ENCODE results near the gene ZNHIT2. TPM values are rescaled to one million over a fixed set of nuclear protein-coding genes. Genes with fewer than 3 reads are reported as not detected.

The ZNHIT2 gene
- total and polyA plus RNA-seq, 2 of the 13 experiments (the other 11 are each of a cell fraction or from before 2014, with no cell fraction given): 1.1 to 6.5 TPM

- TF ChIP-seq CENPX (CRISPR knock-in tag; IDR thresholded peaks at IDR 0.05) (no peak), FOXC1 (CRISPR knock-in tag; IDR thresholded peaks at IDR 0.05; ENCODE audit: borderline replicate concordance) (0 out of 2 replicates have a peak, but pooled peaks have one; percentile 42), ZNF740 (CRISPR knock-in tag; IDR thresholded peaks at IDR 0.05) (no peak), NFATC3 (CRISPR knock-in tag; IDR thresholded peaks at IDR 0.05) (no peak), FOXJ3 (CRISPR knock-in tag; IDR thresholded peaks at IDR 0.05; ENCODE audit: borderline replicate concordance) (no peak), ZNF142 (CRISPR knock-in tag; IDR thresholded peaks at IDR 0.05) (no peak), ZNF550 (CRISPR knock-in tag; IDR thresholded peaks at IDR 0.05; ENCODE audit: borderline replicate concordance) (0 out of 2 replicates have a peak, but pooled peaks have one; percentile 52), REXO4 (CRISPR knock-in tag; IDR thresholded peaks at IDR 0.05; ENCODE audit: borderline replicate concordance) (no peak), TSC22D2 (CRISPR knock-in tag; IDR thresholded peaks at IDR 0.05; ENCODE audit: borderline replicate concordance) (no peak; the same call in 1 of the 2 replicates), ZSCAN29 (CRISPR knock-in tag; conservative IDR thresholded peaks at IDR 0.05) (peak; percentile 50; the same call in 1 of the 2 replicates), ZNF136 (CRISPR knock-in tag; IDR thresholded peaks at IDR 0.05; ENCODE audit: low read depth) (no peak), CBFB (CRISPR knock-in tag; IDR thresholded peaks at IDR 0.05) (peak; percentile 88; the same call in 1 of the 2 replicates), ZNF354B (CRISPR knock-in tag; IDR thresholded peaks at IDR 0.05) (no peak), KLF12 (CRISPR knock-in tag; IDR thresholded peaks at IDR 0.05; ENCODE audit: borderline replicate concordance) (peak; percentile 76; the same call in 1 of the 2 replicates)
- TF ChIP-seq, protein P1, sequence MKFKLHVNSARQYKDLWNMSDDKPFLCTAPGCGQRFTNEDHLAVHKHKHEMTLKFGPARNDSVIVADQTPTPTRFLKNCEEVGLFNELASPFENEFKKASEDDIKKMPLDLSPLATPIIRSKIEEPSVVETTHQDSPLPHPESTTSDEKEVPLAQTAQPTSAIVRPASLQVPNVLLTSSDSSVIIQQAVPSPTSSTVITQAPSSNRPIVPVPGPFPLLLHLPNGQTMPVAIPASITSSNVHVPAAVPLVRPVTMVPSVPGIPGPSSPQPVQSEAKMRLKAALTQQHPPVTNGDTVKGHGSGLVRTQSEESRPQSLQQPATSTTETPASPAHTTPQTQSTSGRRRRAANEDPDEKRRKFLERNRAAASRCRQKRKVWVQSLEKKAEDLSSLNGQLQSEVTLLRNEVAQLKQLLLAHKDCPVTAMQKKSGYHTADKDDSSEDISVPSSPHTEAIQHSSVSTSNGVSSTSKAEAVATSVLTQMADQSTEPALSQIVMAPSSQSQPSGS (CRISPR knock-in tag; IDR thresholded peaks at IDR 0.05): no peak
- TF ChIP-seq, protein P2, sequence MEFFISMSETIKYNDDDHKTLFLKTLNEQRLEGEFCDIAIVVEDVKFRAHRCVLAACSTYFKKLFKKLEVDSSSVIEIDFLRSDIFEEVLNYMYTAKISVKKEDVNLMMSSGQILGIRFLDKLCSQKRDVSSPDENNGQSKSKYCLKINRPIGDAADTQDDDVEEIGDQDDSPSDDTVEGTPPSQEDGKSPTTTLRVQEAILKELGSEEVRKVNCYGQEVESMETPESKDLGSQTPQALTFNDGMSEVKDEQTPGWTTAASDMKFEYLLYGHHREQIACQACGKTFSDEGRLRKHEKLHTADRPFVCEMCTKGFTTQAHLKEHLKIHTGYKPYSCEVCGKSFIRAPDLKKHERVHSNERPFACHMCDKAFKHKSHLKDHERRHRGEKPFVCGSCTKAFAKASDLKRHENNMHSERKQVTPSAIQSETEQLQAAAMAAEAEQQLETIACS (CRISPR knock-in tag; IDR thresholded peaks at IDR 0.05): no peak
These were observed 33.5 kb downstream of the ZNHIT2 start, which contains the start of the genes CDCA5 and ZFPL1 (continued) for GRCh38 chr11:65083834-65084597.
